ENCODE results near the gene IFNA6.

Gene IFNA6

GRCh38 chr9:21331676-21332402 is 18.8 kb downstream of the IFNA6 start:
- no peak overlapping the region for H3K4me3 ChIP-seq (ENCODE audit: low read depth, low read length)

- H3K4me3 ChIP-seq (ENCODE audit: low read depth, low read length), result no peak overlapping the region
These were observed 24.1 kb downstream of the IFNA6 start for GRCh38 chr9:21326526-21327139.

GRCh38 chr9:21324047-21324446 is 26.6 kb downstream of the IFNA6 start:
- H3K4me3 ChIP-seq (ENCODE audit: low read depth, low read length), result no peak overlapping the region

- no peak overlapping the region for H3K4me3 ChIP-seq (ENCODE audit: low read depth, low read length)
These were observed 27.7 kb downstream of the IFNA6 start for GRCh38 chr9:21322911-21323461.

- no peak overlapping the region for H3K4me3 ChIP-seq (ENCODE audit: low read depth, low read length)
These were observed 30.2 kb downstream of the IFNA6 start for GRCh38 chr9:21320465-21320864.

- no peak overlapping the region for H3K4me3 ChIP-seq (ENCODE audit: low read depth, low read length)
These were observed 32.4 kb downstream of the IFNA6 start for GRCh38 chr9:21317956-21318923.

GRCh38 chr9:21316860-21317259 is 33.8 kb downstream of the IFNA6 start:
- H3K4me3 ChIP-seq (ENCODE audit: low read depth, low read length), result no peak overlapping the region

GRCh38 chr9:21316032-21316842 is 34.5 kb downstream of the IFNA6 start:
- H3K4me3 ChIP-seq (ENCODE audit: low read depth, low read length), result no peak overlapping the region

- H3K4me3 ChIP-seq (ENCODE audit: low read depth, low read length), result no peak overlapping the region
These were observed 36.5 kb downstream of the IFNA6 start for GRCh38 chr9:21314152-21314551.

GRCh38 chr9:21311889-21312288 is 38.8 kb downstream of the IFNA6 start:
- no peak overlapping the region for H3K4me3 ChIP-seq (ENCODE audit: low read depth, low read length)

GRCh38 chr9:21305213-21305612 is 45.5 kb downstream of the IFNA6 start, which contains the start of gene IFNA5:
Gene IFNA5 (minus strand): TSS chr9:21305313. CDS start chr9:21305256, 57 bp downstream.
- H3K4me3 ChIP-seq (ENCODE audit: low read depth, low read length), result no peak within 1 kb of the TSS
